Lower lobe of right lung (tissue), 2 donors: ENCODE measurements around the gene ESD. TPM values are rescaled to one million over a fixed set of nuclear protein-coding genes. Genes with fewer than 3 reads are reported as not detected.
"Not testable (repeated sequence)": the region's sequence is repeated elsewhere in the genome, so short reads cannot be mapped to it uniquely, and the experiment has no call there.

Source experiments
- ATAC-seq, 2 donors: fragments of 200-7000 bp; cut with Tn5 transposase; one replicate each; pipeline ENCODE4 v1.9.1; 2020 to 2022; ENCODE audit warnings: mild to moderate bottlenecking in 2 of 2, moderate library complexity in 2 of 2
- DNase-seq: peaks from one replicate; pipeline ENCODE4 v3.0.0-alpha.2; 2020
- H3K27ac ChIP-seq: fragments of 200-600 bp; one replicate; pipeline ENCODE4 v1.8.0; 2022
- H3K27me3 ChIP-seq: fragments of 200-600 bp; one replicate; pipeline ENCODE4 v1.8.0; 2022; ENCODE audit warnings: low read depth
- H3K36me3 ChIP-seq: fragments of 200-600 bp; one replicate; pipeline ENCODE4 v1.8.0; 2022; ENCODE audit warnings: mild to moderate bottlenecking
- H3K4me1 ChIP-seq: fragments of 200-600 bp; one replicate; pipeline ENCODE4 v1.8.0; 2022
- H3K4me3 ChIP-seq: fragments of 200-600 bp; one replicate; pipeline ENCODE4 v1.8.0; 2022; ENCODE audit warnings: mild to moderate bottlenecking
- H3K9me3 ChIP-seq: fragments of 200-600 bp; one replicate; pipeline ENCODE4 v1.8.0; 2022
- intact Hi-C: fragments of 100-400 bp; cut with DNase I; formaldehyde crosslinking; loops from one replicate; pipeline ENCODE4 v1.11.0; 2022
- total RNA-seq: library from RNA; stranded (reverse); fragmentation: NEBNext Ultra II Directional; extraction: Animal tissue kit (Norgen Biotek cat#: 25700); gene quantifications from one replicate; pipeline ENCODE4 v1.2.1, GENCODE V29; 2021
- TF ChIP-seq, protein P1 (sequence below): fragments of 200-600 bp; IDR thresholded peaks from one replicate; pipeline ENCODE4 v1.8.0; 2022; ENCODE audit warnings: antibody characterized with exemption, mild to moderate bottlenecking
- donor health status: DM: no; HTN: yes; CAD: no; lungs with severe emphysema.

The ESD gene
- total RNA-seq, 1 donor from 2014 or later = 94.6 TPM

DNA sequence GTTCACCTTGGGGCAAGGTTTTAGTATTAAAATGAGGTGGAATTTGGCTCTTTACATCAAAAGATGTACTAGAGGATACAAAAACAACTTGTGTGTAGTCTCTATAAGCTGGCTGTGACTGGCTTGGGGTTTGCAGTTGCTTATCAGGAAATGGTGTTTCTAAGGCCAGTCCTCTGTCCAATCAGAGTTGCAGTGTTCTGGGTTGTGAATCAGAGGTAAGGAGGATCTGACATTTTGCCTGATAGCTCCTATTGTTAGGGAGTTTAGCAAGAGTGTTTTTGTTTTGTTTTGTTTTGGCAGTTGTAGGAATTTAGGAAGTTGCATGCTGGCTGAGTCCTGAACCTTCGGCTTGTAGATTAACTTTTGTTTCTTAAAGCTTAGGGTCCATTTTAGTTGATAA lies 20.1 kb upstream of the ESD start:
- intact Hi-C loops = no loop called here
- TF ChIP-seq, protein P1, sequence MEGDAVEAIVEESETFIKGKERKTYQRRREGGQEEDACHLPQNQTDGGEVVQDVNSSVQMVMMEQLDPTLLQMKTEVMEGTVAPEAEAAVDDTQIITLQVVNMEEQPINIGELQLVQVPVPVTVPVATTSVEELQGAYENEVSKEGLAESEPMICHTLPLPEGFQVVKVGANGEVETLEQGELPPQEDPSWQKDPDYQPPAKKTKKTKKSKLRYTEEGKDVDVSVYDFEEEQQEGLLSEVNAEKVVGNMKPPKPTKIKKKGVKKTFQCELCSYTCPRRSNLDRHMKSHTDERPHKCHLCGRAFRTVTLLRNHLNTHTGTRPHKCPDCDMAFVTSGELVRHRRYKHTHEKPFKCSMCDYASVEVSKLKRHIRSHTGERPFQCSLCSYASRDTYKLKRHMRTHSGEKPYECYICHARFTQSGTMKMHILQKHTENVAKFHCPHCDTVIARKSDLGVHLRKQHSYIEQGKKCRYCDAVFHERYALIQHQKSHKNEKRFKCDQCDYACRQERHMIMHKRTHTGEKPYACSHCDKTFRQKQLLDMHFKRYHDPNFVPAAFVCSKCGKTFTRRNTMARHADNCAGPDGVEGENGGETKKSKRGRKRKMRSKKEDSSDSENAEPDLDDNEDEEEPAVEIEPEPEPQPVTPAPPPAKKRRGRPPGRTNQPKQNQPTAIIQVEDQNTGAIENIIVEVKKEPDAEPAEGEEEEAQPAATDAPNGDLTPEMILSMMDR = no peak
- H3K27ac ChIP-seq = no peak overlapping the region

DNA sequence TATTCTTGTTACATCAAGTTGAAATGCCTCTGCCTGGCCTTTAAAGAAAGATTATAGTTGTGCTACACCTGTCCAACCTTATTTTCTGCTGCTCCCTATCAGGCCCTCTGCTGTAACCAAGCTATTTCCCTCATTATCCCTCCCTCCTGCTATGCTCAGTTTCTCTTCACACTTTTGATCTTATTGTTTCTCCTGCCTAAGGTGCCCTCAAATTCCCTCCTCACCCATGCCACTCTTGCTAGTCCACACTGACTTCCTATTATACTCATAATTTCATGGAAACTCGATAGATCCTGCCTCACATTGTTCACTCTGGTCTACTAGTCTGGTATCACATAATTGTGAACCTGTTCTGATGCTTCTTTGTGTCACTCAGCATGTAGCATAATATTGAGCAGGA lies 19.4 kb upstream of the ESD start:
- Histone ChIP-seq H3K36me3 (no peaks in the 10 kb centered on the region), H3K4me3 (no peak overlapping the region), H3K27ac (no peak overlapping the region), H3K27me3 (no peaks in the 10 kb centered on the region), H3K4me1 (no peaks in the 10 kb centered on the region), H3K9me3 (peaks cover 15% of the 10 kb centered on the region)
- intact Hi-C loops = no loop called here
- TF ChIP-seq, protein P1 = no peak
- ATAC-seq = no peak
- no peak for DNase-seq

More for the DNA sequence above, 20.1 kb upstream of the ESD start:
- peaks cover 8% of the 10 kb centered on the region for H3K9me3 ChIP-seq
- no peaks in the 10 kb centered on the region for H3K27me3 ChIP-seq
- ATAC-seq (no peak), DNase-seq (no peak)
- no peak overlapping the region for H3K4me3 ChIP-seq
- H3K36me3 ChIP-seq = no peaks in the 10 kb centered on the region
- no peaks in the 10 kb centered on the region for H3K4me1 ChIP-seq

DNA sequence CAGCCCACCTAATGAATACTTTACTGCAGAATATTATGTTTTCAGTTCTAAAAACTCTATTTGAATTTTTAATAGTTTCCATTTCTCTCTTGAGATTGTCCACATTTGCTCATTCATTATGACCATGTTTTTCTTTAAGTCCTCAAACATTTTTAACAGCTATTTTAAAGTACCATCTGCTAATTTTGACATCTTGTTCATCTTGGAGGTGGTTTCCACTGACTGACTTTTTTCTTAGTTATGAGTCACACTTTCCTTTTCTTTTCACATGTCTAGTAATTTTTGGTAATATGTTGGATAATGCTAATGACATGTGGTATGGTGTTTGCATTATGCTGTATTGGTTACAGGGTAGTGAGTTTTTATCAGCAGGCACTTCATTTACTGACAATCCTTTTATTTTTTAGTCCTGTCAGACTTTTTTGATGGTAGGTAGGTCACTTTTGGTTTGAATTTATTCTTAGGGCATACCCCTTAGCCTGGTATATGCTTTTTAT lies 15.4 kb upstream of the ESD start:
- Histone ChIP-seq H3K9me3 (peaks cover 16% of the 10 kb centered on the region), H3K27me3 (no peaks in the 10 kb centered on the region), H3K36me3 (no peaks in the 10 kb centered on the region), H3K4me1 (no peaks in the 10 kb centered on the region), H3K4me3 (no peak overlapping the region), H3K27ac (no peak overlapping the region)
- intact Hi-C loops = no loop called here
- TF ChIP-seq, protein P1 = no peak
- ATAC-seq = no peak
- no peak for DNase-seq

DNA sequence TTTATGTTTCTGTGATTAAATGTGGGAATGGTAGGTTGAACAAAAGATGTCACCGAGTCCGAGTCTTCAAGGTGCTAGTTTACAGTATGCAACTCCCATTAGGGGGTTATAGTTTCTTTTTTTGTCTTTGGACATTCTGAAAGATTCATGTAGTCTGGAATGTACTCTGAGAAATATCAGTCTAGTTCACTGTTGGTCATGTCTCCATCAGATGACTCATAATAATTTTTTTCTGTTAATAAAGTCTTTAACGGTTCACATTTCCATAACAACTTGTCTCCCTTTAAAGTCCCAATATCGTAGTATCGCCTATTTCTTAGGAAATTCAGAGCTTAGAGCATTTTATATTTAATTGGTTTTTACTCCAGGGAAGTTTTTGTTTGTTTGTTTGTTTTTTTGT lies 13.5 kb upstream of the ESD start:
- peaks cover 16% of the 10 kb centered on the region for H3K9me3 ChIP-seq
- no peaks in the 10 kb centered on the region for H3K36me3 ChIP-seq
- no peaks in the 10 kb centered on the region for H3K27me3 ChIP-seq
- no peaks in the 10 kb centered on the region for H3K4me1 ChIP-seq
- DNase-seq (no peak), ATAC-seq (no peak)
- intact Hi-C loops = no loop called here
- TF ChIP-seq, protein P1 = no peak
- no peak overlapping the region for H3K4me3 ChIP-seq
- H3K27ac ChIP-seq = no peak overlapping the region

DNA sequence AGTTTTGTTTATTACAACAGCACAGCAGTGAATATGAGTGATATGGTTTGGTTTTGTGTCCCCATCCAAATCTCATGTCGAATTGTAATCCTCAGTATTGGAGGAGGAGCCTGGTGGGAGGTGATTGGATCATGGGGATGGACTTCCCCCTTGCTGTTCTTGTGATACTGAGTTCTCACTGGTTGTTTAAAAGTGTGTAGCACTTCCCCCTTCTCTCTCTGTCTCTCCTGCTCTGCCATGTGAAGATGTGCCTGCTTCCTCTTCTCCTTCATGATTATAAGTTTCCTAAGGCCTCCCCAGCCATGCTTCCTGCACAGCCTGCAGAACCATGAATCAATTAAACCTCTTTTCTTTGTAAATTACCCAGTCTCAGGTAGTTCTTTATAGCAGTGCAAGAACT lies 8.0 kb upstream of the ESD start:
- intact Hi-C loops, H3K4me3 ChIP-seq, H3K9me3 ChIP-seq, H3K27me3 ChIP-seq, H3K36me3 ChIP-seq, H3K4me1 ChIP-seq, DNase-seq, ATAC-seq, H3K27ac ChIP-seq: not testable (repeated sequence)

DNA sequence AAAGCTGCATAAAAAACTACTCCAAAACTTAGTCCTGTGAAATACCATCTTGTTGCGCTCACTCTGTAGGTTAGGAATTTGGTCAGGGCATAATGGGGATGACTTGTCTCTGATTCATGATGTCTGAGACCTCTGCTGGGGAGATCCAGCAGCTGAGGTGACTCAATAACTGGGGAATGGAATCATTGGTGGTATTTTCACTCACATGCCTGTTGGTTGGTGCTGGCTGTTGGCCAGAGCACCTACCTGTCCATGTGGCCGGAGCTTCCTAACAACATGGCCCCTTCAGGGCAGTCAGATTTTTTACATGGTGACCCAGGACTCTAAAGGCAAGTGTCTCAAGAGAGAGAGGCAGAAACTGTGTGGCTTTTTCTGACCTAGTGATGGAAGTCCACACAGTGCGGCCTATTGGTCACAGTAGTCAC lies 7.4 kb upstream of the ESD start:
- ATAC-seq = no peak
- no peak overlapping the region for H3K27ac ChIP-seq
- TF ChIP-seq, protein P1 = no peak
- H3K9me3 ChIP-seq = no peaks in the 10 kb centered on the region
- intact Hi-C loops = no loop called here
- no peaks in the 10 kb centered on the region for H3K4me1 ChIP-seq
- H3K4me3 ChIP-seq = no peak overlapping the region
- no peaks in the 10 kb centered on the region for H3K36me3 ChIP-seq
- H3K27me3 ChIP-seq = no peaks in the 10 kb centered on the region
- DNase-seq = no peak
